ENCODE measurements around the gene PLB1. TPM values are rescaled to one million over a fixed set of nuclear protein-coding genes. Genes with fewer than 3 reads are reported as not detected.

Gene PLB1
- total RNA-seq, 1 experiment from 2014 or later: 0.40 TPM

DNA sequence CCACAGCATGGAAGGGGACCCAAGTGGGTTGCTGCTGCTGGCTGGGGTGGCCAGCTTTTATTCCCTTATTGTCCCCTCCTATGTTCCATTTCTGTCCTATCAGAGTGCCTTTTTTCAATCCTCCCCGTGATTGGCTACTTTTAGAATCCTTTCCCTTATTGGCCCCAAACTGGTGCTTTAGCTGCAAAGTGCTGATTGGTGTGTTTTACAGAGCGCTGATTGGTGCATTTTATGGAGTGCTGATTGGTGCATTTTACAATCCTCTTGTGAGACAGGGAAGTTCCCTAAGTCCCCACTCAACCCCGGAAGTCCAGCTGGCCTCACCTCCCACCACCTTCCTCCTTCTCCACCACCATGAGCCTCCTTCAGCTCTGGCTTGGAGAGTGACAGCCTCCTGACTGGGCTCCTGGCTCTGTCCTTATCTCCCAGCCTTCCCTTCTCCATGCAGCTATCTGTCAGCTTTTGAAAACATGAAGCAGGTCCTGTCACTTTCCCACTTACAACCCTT is 20.7 kb upstream of the PLB1 start:
- Histone ChIP-seq H3K4me2 (ENCODE audit: low read length) (no peak overlapping the region), H4K20me1 (ENCODE audit: low read length) (no peaks in the 10 kb centered on the region), H3K27me3 (ENCODE audit: low read length) (no peaks in the 10 kb centered on the region), H3K9me2 (replicated peaks; ENCODE audit: low read length) (no peaks in the 10 kb centered on the region), H2AFZ (ENCODE audit: low read length) (no peak overlapping the region), H3K4me3 (ENCODE audit: low read length) (no peak overlapping the region), H3F3A (ENCODE audit: low read length, unreplicated experiment) (no peaks in the 10 kb centered on the region), H3K36me3 (ENCODE audit: low read depth, low read length) (no peaks in the 10 kb centered on the region), H3K79me2 (ENCODE audit: low read length) (no peaks in the 10 kb centered on the region), H3K9me3 (ENCODE audit: low read length) (no peaks in the 10 kb centered on the region), H3K4me1 (ENCODE audit: insufficient read depth, low read length) (peaks cover 5% of the 10 kb centered on the region), H3K27ac (ENCODE audit: low read length) (no peak overlapping the region), H3K9ac (ENCODE audit: low read length) (no peak overlapping the region)
- POLR2A ChIA-PET (ENCODE audit: unreplicated experiment): no interaction called here
- no peak for ATAC-seq
- TF ChIP-seq, protein P1, sequence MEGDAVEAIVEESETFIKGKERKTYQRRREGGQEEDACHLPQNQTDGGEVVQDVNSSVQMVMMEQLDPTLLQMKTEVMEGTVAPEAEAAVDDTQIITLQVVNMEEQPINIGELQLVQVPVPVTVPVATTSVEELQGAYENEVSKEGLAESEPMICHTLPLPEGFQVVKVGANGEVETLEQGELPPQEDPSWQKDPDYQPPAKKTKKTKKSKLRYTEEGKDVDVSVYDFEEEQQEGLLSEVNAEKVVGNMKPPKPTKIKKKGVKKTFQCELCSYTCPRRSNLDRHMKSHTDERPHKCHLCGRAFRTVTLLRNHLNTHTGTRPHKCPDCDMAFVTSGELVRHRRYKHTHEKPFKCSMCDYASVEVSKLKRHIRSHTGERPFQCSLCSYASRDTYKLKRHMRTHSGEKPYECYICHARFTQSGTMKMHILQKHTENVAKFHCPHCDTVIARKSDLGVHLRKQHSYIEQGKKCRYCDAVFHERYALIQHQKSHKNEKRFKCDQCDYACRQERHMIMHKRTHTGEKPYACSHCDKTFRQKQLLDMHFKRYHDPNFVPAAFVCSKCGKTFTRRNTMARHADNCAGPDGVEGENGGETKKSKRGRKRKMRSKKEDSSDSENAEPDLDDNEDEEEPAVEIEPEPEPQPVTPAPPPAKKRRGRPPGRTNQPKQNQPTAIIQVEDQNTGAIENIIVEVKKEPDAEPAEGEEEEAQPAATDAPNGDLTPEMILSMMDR (conservative IDR thresholded peaks at IDR 0.05; ENCODE audit: low read depth, low read length): no peak
- TF ChIP-seq EZH2 (IDR thresholded peaks at IDR 0.05; ENCODE audit: low read length, unreplicated experiment) (no peak), EZH2phosphoT487 (IDR thresholded peaks at IDR 0.05; ENCODE audit: borderline replicate concordance, low read length) (no peak)
- DNase-seq: no peak
- BruUV-seq (replicated peaks): no TSS peak
- CTCF ChIA-PET: no interaction called here
- intact Hi-C loops (cut with micrococcal nuclease): no loop called here

DNA sequence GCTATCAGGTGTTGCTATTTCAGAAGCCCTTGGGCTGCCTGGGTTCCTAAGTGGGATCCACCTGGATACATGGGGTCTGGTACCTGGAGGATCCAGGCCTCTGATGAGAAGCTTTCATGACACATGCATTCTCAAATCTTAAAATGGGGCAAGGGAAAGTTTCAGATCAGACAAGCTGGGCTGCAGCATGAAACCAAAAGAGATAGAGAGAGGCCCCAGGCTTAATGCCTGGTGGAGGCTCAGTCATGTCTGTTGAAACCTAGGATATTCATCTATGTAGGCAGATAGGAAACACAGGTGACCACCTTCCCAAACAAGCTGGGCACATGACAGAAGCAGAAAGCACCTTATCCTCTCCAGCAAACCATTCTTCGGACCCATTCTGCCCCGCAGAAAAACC is 18.8 kb upstream of the PLB1 start:
- Histone ChIP-seq H3K4me3 (ENCODE audit: low read length) (no peak overlapping the region), H3K9me3 (ENCODE audit: low read length) (no peaks in the 10 kb centered on the region), H3K9ac (ENCODE audit: low read length) (no peak overlapping the region), H3K4me2 (ENCODE audit: low read length) (no peak overlapping the region), H3K4me1 (ENCODE audit: insufficient read depth, low read length) (no peaks in the 10 kb centered on the region), H3K27ac (ENCODE audit: low read length) (no peak overlapping the region), H3K27me3 (ENCODE audit: low read length) (no peaks in the 10 kb centered on the region), H3K79me2 (ENCODE audit: low read length) (no peaks in the 10 kb centered on the region), H4K20me1 (ENCODE audit: low read length) (no peaks in the 10 kb centered on the region), H3K36me3 (ENCODE audit: low read depth, low read length) (no peaks in the 10 kb centered on the region), H3K9me2 (replicated peaks; ENCODE audit: low read length) (no peaks in the 10 kb centered on the region), H2AFZ (ENCODE audit: low read length) (no peak overlapping the region), H3F3A (ENCODE audit: low read length, unreplicated experiment) (no peaks in the 10 kb centered on the region)
- BruUV-seq (replicated peaks): no TSS peak
- ATAC-seq: no peak
- DNase-seq: no peak
- TF ChIP-seq EZH2 (IDR thresholded peaks at IDR 0.05; ENCODE audit: low read length, unreplicated experiment): no peak
- TF ChIP-seq, protein P1 (conservative IDR thresholded peaks at IDR 0.05; ENCODE audit: low read depth, low read length): no peak
- TF ChIP-seq EZH2phosphoT487 (IDR thresholded peaks at IDR 0.05; ENCODE audit: borderline replicate concordance, low read length): no peak
- intact Hi-C loops (cut with micrococcal nuclease): no loop called here
- ChIA-PET CTCF (no interaction called here), POLR2A (ENCODE audit: unreplicated experiment) (no interaction called here)

DNA sequence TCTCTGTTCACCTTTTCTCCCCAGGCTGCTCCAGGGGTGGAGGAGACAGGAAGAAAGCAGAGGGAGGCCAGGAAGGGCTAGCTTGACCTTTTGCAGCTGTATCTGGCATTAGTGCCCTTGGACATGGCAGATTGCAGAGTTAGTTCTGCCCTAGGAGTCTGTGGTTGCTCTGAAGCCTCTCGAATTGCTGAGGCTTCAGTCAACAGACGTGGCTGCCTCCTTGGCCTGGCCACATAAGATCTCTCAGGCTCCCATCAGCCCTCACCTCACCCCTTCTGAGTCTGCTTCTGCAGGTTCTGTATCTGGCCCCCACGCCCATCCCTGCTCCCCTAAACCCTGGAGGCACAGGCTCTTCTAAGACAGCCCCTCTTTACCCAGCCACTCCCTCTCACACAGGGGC is 18.2 kb upstream of the PLB1 start:
- no peak overlapping the region for H3K9ac ChIP-seq (ENCODE audit: low read length)
- no peak overlapping the region for H3K27ac ChIP-seq (ENCODE audit: low read length)
- H3K4me1 ChIP-seq (ENCODE audit: insufficient read depth, low read length): no peaks in the 10 kb centered on the region
- no peaks in the 10 kb centered on the region for H3K9me2 ChIP-seq (replicated peaks; ENCODE audit: low read length)
- H3K4me3 ChIP-seq (ENCODE audit: low read length): no peak overlapping the region
- no peak overlapping the region for H2AFZ ChIP-seq (ENCODE audit: low read length)
- no peaks in the 10 kb centered on the region for H3K36me3 ChIP-seq (ENCODE audit: low read depth, low read length)
- BruUV-seq (replicated peaks): no TSS peak
- no peaks in the 10 kb centered on the region for H3K79me2 ChIP-seq (ENCODE audit: low read length)
- H3K9me3 ChIP-seq (ENCODE audit: low read length): no peaks in the 10 kb centered on the region
- DNase-seq (no peak), ATAC-seq (no peak)
- ChIA-PET POLR2A (ENCODE audit: unreplicated experiment) (no interaction called here), CTCF (no interaction called here)
- intact Hi-C loops (cut with micrococcal nuclease): no loop called here
- no peak overlapping the region for H3K4me2 ChIP-seq (ENCODE audit: low read length)
- H3F3A ChIP-seq (ENCODE audit: low read length, unreplicated experiment): no peaks in the 10 kb centered on the region
- TF ChIP-seq EZH2 (IDR thresholded peaks at IDR 0.05; ENCODE audit: low read length, unreplicated experiment) (no peak), EZH2phosphoT487 (IDR thresholded peaks at IDR 0.05; ENCODE audit: borderline replicate concordance, low read length) (no peak)
- TF ChIP-seq, protein P1 (conservative IDR thresholded peaks at IDR 0.05; ENCODE audit: low read depth, low read length): no peak
- no peaks in the 10 kb centered on the region for H4K20me1 ChIP-seq (ENCODE audit: low read length)
- H3K27me3 ChIP-seq (ENCODE audit: low read length): no peaks in the 10 kb centered on the region
